ENCODE measurements around the gene OR52I1. TPM values are rescaled to one million over a fixed set of nuclear protein-coding genes. Genes with fewer than 3 reads are reported as not detected.

The OR52I1 gene
- total RNA-seq, 5 donors from 2014 or later (not counting 1 experiment from before 2014, with no cell fraction given): not detected

- no peak overlapping the region for H3K27ac Mint-ChIP-seq
- ChIA-PET CTCF (no interaction called here), POLR2A (no interaction called here)
- Histone ChIP-seq H3K27me3 (replicated peaks in 1 of 2; ENCODE audit: control insufficient read depth in 2 of 2, extremely low read depth in 1 of 2, insufficient read depth in 2 of 2, low read length in 1 of 2) (peaks cover 0 to 12% of the 10 kb centered on the region in 2 experiments), H3K9me3 (no peaks in the 10 kb centered on the region), H3K36me3 (ENCODE audit: control insufficient read depth in 2 of 2, extremely low read depth in 1 of 2, insufficient read depth in 1 of 2, low read length in 1 of 2) (no peaks in the 10 kb centered on the region), H3K27ac (ENCODE audit: low read length) (no peak overlapping the region), H3K4me1 (ENCODE audit: control insufficient read depth in 1 of 2, extremely low read depth in 1 of 2, insufficient read depth in 2 of 2, low read length in 2 of 2) (no peaks in the 10 kb centered on the region), H3K4me3 (ENCODE audit: control insufficient read depth in 1 of 2, extremely low read depth in 1 of 2, low read length in 1 of 2) (no peak overlapping the region)
- DNase-seq: no peak
- H3K4me1 Mint-ChIP-seq: no peaks in the 10 kb centered on the region
- H3K36me3 Mint-ChIP-seq: no peaks in the 10 kb centered on the region
- WGBS (ENCODE audit: insufficient coverage): no CpG with 5 or more reads among the region's 1 CpG
- H3K4me3 Mint-ChIP-seq: no peak overlapping the region
- H3K27me3 Mint-ChIP-seq: peaks cover 15 to 24% of the 10 kb centered on the region in 2 donors
- ATAC-seq (replicated peaks in 1 of 4): no peak
- peaks cover 4 to 9% (median 9%) of the 10 kb centered on the region in 3 donors for H3K9me3 Mint-ChIP-seq
These were observed 33.4 kb upstream of the OR52I1 start for GRCh38 chr11:4560467-4560866.

GRCh38 chr11:4565371-4565770 lies 28.5 kb upstream of the OR52I1 start:
- DNase-seq (no peak), ATAC-seq (replicated peaks in 1 of 4) (no peak)
- no peak overlapping the region for H3K4me3 ChIP-seq (ENCODE audit: control insufficient read depth in 1 of 2, extremely low read depth in 1 of 2, low read length in 1 of 2)
- ChIA-PET POLR2A (no interaction called here), CTCF (no interaction called here)
- Mint-ChIP-seq H3K36me3 (no peaks in the 10 kb centered on the region), H3K4me3 (no peak overlapping the region), H3K27me3 (peaks cover 6 to 21% of the 10 kb centered on the region in 2 donors), H3K9me3 (peaks cover 4 to 9% (median 9%) of the 10 kb centered on the region in 3 donors), H3K4me1 (no peaks in the 10 kb centered on the region), H3K27ac (no peak overlapping the region)
- WGBS (ENCODE audit: insufficient coverage): no CpG with 5 or more reads among the region's 3 CpGs
- H3K36me3 ChIP-seq (ENCODE audit: control insufficient read depth in 2 of 2, extremely low read depth in 1 of 2, insufficient read depth in 1 of 2, low read length in 1 of 2): no peaks in the 10 kb centered on the region
- H3K9me3 ChIP-seq: no peaks in the 10 kb centered on the region
- no peak overlapping the region for H3K27ac ChIP-seq (ENCODE audit: low read length)
- H3K4me1 ChIP-seq (ENCODE audit: control insufficient read depth in 1 of 2, extremely low read depth in 1 of 2, insufficient read depth in 2 of 2, low read length in 2 of 2): no peaks in the 10 kb centered on the region
- H3K27me3 ChIP-seq (replicated peaks in 1 of 2; ENCODE audit: control insufficient read depth in 2 of 2, extremely low read depth in 1 of 2, insufficient read depth in 2 of 2, low read length in 1 of 2): peaks cover 0 to 3% of the 10 kb centered on the region in 2 experiments

- 70% methylated on average over 5 of the region's 18 CpGs for WGBS (ENCODE audit: insufficient coverage)
- H3K27me3 Mint-ChIP-seq: peaks cover 6 to 12% of the 10 kb centered on the region in 2 donors
- DNase-seq: no peak
- H3K4me3 Mint-ChIP-seq: no peak overlapping the region
- ATAC-seq (replicated peaks in 1 of 4): no peak
- Histone ChIP-seq H3K4me3 (ENCODE audit: control insufficient read depth in 1 of 2, extremely low read depth in 1 of 2, low read length in 1 of 2) (no peak overlapping the region), H3K9me3 (no peaks in the 10 kb centered on the region), H3K4me1 (ENCODE audit: control insufficient read depth in 1 of 2, extremely low read depth in 1 of 2, insufficient read depth in 2 of 2, low read length in 2 of 2) (no peaks in the 10 kb centered on the region), H3K27me3 (replicated peaks in 1 of 2; ENCODE audit: control insufficient read depth in 2 of 2, extremely low read depth in 1 of 2, insufficient read depth in 2 of 2, low read length in 1 of 2) (peaks cover 0 to 3% of the 10 kb centered on the region in 2 experiments), H3K36me3 (ENCODE audit: control insufficient read depth in 2 of 2, extremely low read depth in 1 of 2, insufficient read depth in 1 of 2, low read length in 1 of 2) (no peaks in the 10 kb centered on the region), H3K27ac (ENCODE audit: low read length) (no peak overlapping the region)
- no peaks in the 10 kb centered on the region for H3K4me1 Mint-ChIP-seq
- peaks cover under 1 to 6% (median 2%) of the 10 kb centered on the region in 3 donors for H3K9me3 Mint-ChIP-seq
- ChIA-PET CTCF (no interaction called here), POLR2A (no interaction called here)
- H3K36me3 Mint-ChIP-seq: no peaks in the 10 kb centered on the region
- no peak overlapping the region for H3K27ac Mint-ChIP-seq
These were observed 24.8 kb upstream of the OR52I1 start for GRCh38 chr11:4569075-4569474.

- no peak overlapping the region for H3K4me3 ChIP-seq (ENCODE audit: control insufficient read depth in 1 of 2, extremely low read depth in 1 of 2, low read length in 1 of 2)
- H3K27me3 ChIP-seq (replicated peaks in 1 of 2; ENCODE audit: control insufficient read depth in 2 of 2, extremely low read depth in 1 of 2, insufficient read depth in 2 of 2, low read length in 1 of 2): peaks cover 0 to 10% of the 10 kb centered on the region in 2 experiments
- no CpG with 5 or more reads among the region's 3 CpGs for WGBS (ENCODE audit: insufficient coverage)
- Mint-ChIP-seq H3K9me3 (no peaks in the 10 kb centered on the region), H3K36me3 (no peaks in the 10 kb centered on the region), H3K4me1 (peaks cover 4 to 8% (median 5%) of the 10 kb centered on the region in 3 donors), H3K4me3 (no peak overlapping the region), H3K27ac (no peak overlapping the region), H3K27me3 (peaks cover 15 to 36% of the 10 kb centered on the region in 2 donors)
- DNase-seq (no peak), ATAC-seq (replicated peaks in 1 of 4) (no peak)
- no peaks in the 10 kb centered on the region for H3K9me3 ChIP-seq
- H3K36me3 ChIP-seq (ENCODE audit: control insufficient read depth in 2 of 2, extremely low read depth in 1 of 2, insufficient read depth in 1 of 2, low read length in 1 of 2): no peaks in the 10 kb centered on the region
- ChIA-PET POLR2A (no interaction called here), CTCF (no interaction called here)
- H3K4me1 ChIP-seq (ENCODE audit: control insufficient read depth in 1 of 2, extremely low read depth in 1 of 2, insufficient read depth in 2 of 2, low read length in 2 of 2): no peaks in the 10 kb centered on the region
- H3K27ac ChIP-seq (ENCODE audit: low read length): no peak overlapping the region
These were observed 17.0 kb upstream of the OR52I1 start for GRCh38 chr11:4576880-4577279.

GRCh38 chr11:4577761-4578160 lies 16.1 kb upstream of the OR52I1 start:
- 100% methylated on average over 1 of the region's 2 CpGs for WGBS (ENCODE audit: insufficient coverage)
- ChIA-PET POLR2A (no interaction called here), CTCF (no interaction called here)
- H3K9me3 ChIP-seq: no peaks in the 10 kb centered on the region
- no peaks in the 10 kb centered on the region for H3K36me3 ChIP-seq (ENCODE audit: control insufficient read depth in 2 of 2, extremely low read depth in 1 of 2, insufficient read depth in 1 of 2, low read length in 1 of 2)
- no peaks in the 10 kb centered on the region for H3K4me1 ChIP-seq (ENCODE audit: control insufficient read depth in 1 of 2, extremely low read depth in 1 of 2, insufficient read depth in 2 of 2, low read length in 2 of 2)
- no peak overlapping the region for H3K4me3 Mint-ChIP-seq
- H3K36me3 Mint-ChIP-seq: no peaks in the 10 kb centered on the region
- DNase-seq: no peak
- peaks cover 2 to 10% of the 10 kb centered on the region in 2 experiments for H3K27me3 ChIP-seq (replicated peaks in 1 of 2; ENCODE audit: control insufficient read depth in 2 of 2, extremely low read depth in 1 of 2, insufficient read depth in 2 of 2, low read length in 1 of 2)
- no peak overlapping the region for H3K4me3 ChIP-seq (ENCODE audit: control insufficient read depth in 1 of 2, extremely low read depth in 1 of 2, low read length in 1 of 2)
- peaks cover 4 to 8% (median 5%) of the 10 kb centered on the region in 3 donors for H3K4me1 Mint-ChIP-seq
- no peak overlapping the region for H3K27ac Mint-ChIP-seq
- no peak for ATAC-seq (replicated peaks in 1 of 4)
- no peak overlapping the region for H3K27ac ChIP-seq (ENCODE audit: low read length)
- no peaks in the 10 kb centered on the region for H3K9me3 Mint-ChIP-seq
- peaks cover 17 to 40% of the 10 kb centered on the region in 2 donors for H3K27me3 Mint-ChIP-seq

GRCh38 chr11:4578624-4579023 lies 15.2 kb upstream of the OR52I1 start:
- Mint-ChIP-seq H3K27ac (no peak overlapping the region), H3K27me3 (peaks cover 17 to 44% of the 10 kb centered on the region in 2 donors)
- DNase-seq: no peak

GRCh38 chr11:4580124-4580523 lies 13.7 kb upstream of the OR52I1 start:
- Histone ChIP-seq H3K4me1 (ENCODE audit: control insufficient read depth in 1 of 2, extremely low read depth in 1 of 2, insufficient read depth in 2 of 2, low read length in 2 of 2) (no peaks in the 10 kb centered on the region), H3K4me3 (ENCODE audit: control insufficient read depth in 1 of 2, extremely low read depth in 1 of 2, low read length in 1 of 2) (no peak overlapping the region), H3K27ac (ENCODE audit: low read length) (no peak overlapping the region), H3K27me3 (replicated peaks in 1 of 2; ENCODE audit: control insufficient read depth in 2 of 2, extremely low read depth in 1 of 2, insufficient read depth in 2 of 2, low read length in 1 of 2) (peaks cover 4 to 13% of the 10 kb centered on the region in 2 experiments), H3K9me3 (no peaks in the 10 kb centered on the region), H3K36me3 (ENCODE audit: control insufficient read depth in 2 of 2, extremely low read depth in 1 of 2, insufficient read depth in 1 of 2, low read length in 1 of 2) (no peaks in the 10 kb centered on the region)
- Mint-ChIP-seq H3K27ac (no peak overlapping the region), H3K4me1 (peaks cover 4 to 8% (median 5%) of the 10 kb centered on the region in 3 donors), H3K27me3 (peaks cover 21 to 56% of the 10 kb centered on the region in 2 donors), H3K36me3 (no peaks in the 10 kb centered on the region), H3K4me3 (no peak overlapping the region), H3K9me3 (no peaks in the 10 kb centered on the region)
- POLR2A ChIA-PET: no interaction called here
- CTCF ChIA-PET: no interaction called here
- ATAC-seq (replicated peaks in 1 of 4) (no peak), DNase-seq (no peak)
- WGBS (ENCODE audit: insufficient coverage): 88% methylated on average over 1 of the region's 1 CpG

More at GRCh38 chr11:4578624-4579023, 15.2 kb upstream of the OR52I1 start:
- H3K27me3 ChIP-seq (replicated peaks in 1 of 2; ENCODE audit: control insufficient read depth in 2 of 2, extremely low read depth in 1 of 2, insufficient read depth in 2 of 2, low read length in 1 of 2): peaks cover 3 to 13% of the 10 kb centered on the region in 2 experiments
- no peaks in the 10 kb centered on the region for H3K9me3 ChIP-seq
- no peaks in the 10 kb centered on the region for H3K36me3 ChIP-seq (ENCODE audit: control insufficient read depth in 2 of 2, extremely low read depth in 1 of 2, insufficient read depth in 1 of 2, low read length in 1 of 2)
- H3K27ac ChIP-seq (ENCODE audit: low read length): no peak overlapping the region
- no peaks in the 10 kb centered on the region for H3K4me1 ChIP-seq (ENCODE audit: control insufficient read depth in 1 of 2, extremely low read depth in 1 of 2, insufficient read depth in 2 of 2, low read length in 2 of 2)
- peaks cover 4 to 8% (median 5%) of the 10 kb centered on the region in 3 donors for H3K4me1 Mint-ChIP-seq
- no peak overlapping the region for H3K4me3 Mint-ChIP-seq
- no peaks in the 10 kb centered on the region for H3K9me3 Mint-ChIP-seq
- H3K36me3 Mint-ChIP-seq: no peaks in the 10 kb centered on the region
- ChIA-PET CTCF (no interaction called here), POLR2A (no interaction called here)
- ATAC-seq (replicated peaks in 1 of 4): no peak
- no peak overlapping the region for H3K4me3 ChIP-seq (ENCODE audit: control insufficient read depth in 1 of 2, extremely low read depth in 1 of 2, low read length in 1 of 2)
- WGBS (ENCODE audit: insufficient coverage): 65% methylated on average over 2 of the region's 6 CpGs
